ENCODE results near the gene RAB40B.

DNA sequence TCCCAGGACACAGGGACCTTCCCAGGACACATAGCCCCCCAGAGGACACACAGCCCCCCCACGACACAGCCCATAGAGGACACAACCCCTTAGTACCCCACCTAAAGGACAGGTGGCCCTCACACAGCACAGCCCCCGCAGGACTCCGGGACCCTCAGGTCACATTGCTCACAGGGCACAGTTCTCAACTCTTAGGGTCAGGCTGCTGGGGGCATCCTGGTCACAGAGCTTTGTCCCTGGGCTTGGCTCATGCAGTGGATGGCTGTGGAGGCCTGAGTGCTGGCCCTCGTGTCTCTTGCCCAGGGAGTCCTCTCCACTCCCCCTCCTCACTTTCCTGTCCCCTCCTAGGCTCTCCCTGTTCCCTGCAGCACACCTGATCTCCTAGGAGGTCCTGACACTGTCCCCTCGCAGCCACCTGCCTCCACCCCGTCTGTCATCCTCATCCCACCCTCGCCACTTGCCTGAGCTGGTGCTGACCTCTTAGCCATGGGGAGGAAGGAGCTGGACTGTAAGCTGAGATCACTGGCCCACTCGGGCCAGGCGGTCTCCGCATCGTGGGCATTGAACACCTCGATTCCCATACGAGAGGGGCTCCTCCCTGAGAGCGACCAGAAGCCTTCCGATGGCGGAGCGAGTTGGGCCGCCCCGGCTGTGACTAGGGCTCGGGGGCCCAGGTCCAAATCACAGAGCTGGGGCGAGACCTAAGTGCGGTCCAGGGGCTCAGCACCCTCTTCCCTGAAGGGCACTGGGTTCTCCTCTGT lies 48.8 kb downstream of the RAB40B start:
- TF ChIP-seq TAF1 (IDR thresholded peaks at IDR 0.05; ENCODE audit: borderline replicate concordance, insufficient read depth, low read length) (no peak), POLR2AphosphoS5 (IDR thresholded peaks at IDR 0.05; ENCODE audit: low read depth, low read length) (no peak), SIN3A (IDR thresholded peaks at IDR 0.05; ENCODE audit: borderline replicate concordance, insufficient read depth, low read length) (no peak)
- TF ChIP-seq, protein P1, sequence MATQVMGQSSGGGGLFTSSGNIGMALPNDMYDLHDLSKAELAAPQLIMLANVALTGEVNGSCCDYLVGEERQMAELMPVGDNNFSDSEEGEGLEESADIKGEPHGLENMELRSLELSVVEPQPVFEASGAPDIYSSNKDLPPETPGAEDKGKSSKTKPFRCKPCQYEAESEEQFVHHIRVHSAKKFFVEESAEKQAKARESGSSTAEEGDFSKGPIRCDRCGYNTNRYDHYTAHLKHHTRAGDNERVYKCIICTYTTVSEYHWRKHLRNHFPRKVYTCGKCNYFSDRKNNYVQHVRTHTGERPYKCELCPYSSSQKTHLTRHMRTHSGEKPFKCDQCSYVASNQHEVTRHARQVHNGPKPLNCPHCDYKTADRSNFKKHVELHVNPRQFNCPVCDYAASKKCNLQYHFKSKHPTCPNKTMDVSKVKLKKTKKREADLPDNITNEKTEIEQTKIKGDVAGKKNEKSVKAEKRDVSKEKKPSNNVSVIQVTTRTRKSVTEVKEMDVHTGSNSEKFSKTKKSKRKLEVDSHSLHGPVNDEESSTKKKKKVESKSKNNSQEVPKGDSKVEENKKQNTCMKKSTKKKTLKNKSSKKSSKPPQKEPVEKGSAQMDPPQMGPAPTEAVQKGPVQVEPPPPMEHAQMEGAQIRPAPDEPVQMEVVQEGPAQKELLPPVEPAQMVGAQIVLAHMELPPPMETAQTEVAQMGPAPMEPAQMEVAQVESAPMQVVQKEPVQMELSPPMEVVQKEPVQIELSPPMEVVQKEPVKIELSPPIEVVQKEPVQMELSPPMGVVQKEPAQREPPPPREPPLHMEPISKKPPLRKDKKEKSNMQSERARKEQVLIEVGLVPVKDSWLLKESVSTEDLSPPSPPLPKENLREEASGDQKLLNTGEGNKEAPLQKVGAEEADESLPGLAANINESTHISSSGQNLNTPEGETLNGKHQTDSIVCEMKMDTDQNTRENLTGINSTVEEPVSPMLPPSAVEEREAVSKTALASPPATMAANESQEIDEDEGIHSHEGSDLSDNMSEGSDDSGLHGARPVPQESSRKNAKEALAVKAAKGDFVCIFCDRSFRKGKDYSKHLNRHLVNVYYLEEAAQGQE (IDR thresholded peaks at IDR 0.05; ENCODE audit: insufficient read depth in 1 of 2, low read depth in 2 of 2, low read length in 2 of 2), result no peak
